ENCODE data around the gene KIAA2012.

KIAA2012 gene

DNA sequence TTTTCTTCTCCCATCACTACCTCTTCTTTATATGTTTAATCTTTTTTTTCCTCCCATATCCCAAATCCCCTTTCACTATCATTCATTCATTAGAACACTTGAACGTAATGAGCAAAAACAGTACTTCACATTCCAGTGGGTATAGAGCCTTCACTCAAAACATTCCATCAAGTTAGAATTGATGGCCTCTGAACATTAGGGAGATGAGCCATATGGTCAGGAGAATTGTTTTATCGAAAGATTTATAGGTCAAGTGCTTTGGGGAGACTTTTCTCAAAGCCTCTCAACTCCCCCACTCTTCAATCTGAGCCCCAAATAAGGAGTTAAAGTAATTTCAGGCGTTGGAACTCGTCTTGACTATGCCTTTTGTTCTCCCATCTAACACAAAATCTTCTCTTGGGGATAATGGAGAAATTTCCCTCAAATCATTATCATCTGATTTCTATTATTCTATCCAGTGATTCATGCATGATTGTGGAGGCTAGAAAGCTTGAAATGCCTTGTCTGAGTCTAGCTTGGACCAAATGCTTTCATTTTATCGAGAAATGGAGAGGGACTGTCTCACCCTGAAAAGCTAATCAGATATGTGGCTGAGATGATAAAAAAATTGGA lies 79.2 kb downstream of the KIAA2012 start:
- peak; percentile 38 for DNase-seq (ENCODE audit: low spot score)

DNA sequence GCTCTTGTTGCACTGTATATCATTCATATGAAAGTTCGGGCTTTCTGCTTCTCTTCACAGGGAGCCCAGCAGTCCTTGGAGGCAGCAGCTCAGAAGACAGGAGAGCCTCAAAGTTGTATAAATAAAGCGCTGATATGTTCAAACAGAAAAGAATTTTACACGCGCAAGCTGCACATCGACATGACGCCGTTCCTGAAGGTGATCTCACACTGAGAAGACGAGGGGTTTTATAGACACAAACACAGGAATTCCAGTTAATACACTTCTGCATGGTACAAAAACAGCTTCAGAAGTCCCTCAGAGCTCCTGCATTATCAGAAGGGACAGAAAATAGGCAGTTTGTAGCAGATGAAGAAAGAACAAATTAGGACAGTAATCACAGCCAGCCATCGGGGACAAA lies 81.6 kb downstream of the KIAA2012 start:
- DNase-seq (ENCODE audit: low spot score), result no peak

DNA sequence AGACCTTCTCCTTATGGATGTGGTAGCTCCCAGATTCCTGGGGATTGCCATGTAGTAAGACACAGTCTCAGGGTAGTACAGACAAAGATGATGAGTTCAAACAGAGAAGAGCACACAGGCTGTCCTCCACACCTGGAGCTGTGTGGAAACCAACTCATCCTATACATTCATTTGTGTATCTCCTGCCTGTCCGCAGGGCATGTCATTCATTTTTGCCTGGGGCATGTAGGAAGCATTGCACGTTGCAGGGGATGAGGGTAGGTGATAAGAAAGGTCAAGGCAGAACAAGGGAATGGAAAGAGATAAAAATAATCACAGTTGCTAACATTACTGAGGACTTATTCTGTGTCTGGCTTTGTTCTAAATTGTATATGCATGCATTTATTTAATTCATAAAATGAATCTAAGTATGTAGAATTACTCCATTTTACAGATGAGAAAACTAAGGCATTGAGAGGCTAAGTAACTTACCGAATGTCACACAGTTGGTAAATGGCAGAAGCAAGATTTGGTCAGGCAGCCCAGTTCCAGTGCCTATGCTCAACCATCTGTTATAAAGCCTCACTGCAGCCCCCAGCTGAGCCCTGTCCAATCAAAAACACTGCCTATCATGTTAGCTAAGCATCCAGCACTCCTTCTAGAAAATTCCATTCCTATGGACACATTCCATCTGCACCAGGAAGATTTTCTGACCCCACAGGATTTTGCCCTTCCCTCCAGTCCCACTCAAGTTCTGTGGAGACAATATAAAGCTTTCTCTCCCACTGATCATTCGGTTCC lies 84.3 kb downstream of the KIAA2012 start:
- DNase-seq (ENCODE audit: low spot score), result no peak

GRCh38 chr2:202158796-202159195 lies 85.7 kb downstream of the KIAA2012 start:
- no peak for DNase-seq (ENCODE audit: low spot score)

- DNase-seq (ENCODE audit: low spot score), result no peak
These were observed 88.2 kb downstream of the KIAA2012 start for GRCh38 chr2:202161151-202161835.

- no peak for DNase-seq (ENCODE audit: low spot score)
These were observed 91.4 kb downstream of the KIAA2012 start for GRCh38 chr2:202164411-202164810.

DNA sequence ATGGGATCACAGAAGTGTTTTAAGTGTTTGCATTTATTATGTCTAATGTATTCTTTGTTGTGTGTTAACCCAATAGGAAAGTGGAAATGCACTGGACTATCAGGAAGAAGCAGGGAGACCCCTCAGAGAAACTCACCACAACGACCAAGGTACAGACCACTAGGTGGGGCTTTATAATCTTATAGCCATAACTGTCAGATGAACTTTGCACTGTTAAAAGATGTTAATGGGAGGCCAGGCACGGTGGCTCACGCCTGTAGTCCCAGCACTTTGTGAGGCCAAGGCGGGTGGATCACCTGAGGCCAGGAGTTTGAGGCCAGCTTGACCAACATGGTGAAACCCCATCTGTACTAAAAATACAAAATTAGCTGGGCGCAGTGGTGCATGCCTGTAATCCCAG lies 92.2 kb downstream of the KIAA2012 start:
- DNase-seq (ENCODE audit: low spot score), result no peak

GRCh38 chr2:202165945-202166344 lies 92.9 kb downstream of the KIAA2012 start:
- DNase-seq (ENCODE audit: low spot score), result no peak

DNA sequence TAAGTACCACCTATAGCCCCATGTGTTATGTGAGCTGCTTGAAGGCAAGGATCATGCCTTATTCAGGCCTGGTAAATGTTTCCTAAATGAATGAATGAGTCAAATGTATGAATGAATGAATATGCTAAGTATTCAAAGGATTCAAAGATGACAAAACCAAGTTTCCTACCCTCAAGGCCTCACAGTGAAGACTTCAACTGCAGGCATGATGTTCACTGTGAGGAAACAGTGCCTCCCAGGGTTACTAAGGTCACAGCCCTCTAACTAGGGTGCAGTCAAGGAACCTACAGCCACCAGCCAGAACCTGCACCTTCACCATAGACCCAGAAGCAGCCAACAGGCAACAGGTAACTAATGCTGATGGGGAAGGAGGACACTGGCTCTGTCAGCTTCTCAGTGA lies 96.1 kb downstream of the KIAA2012 start:
- no peak for DNase-seq (ENCODE audit: low spot score)

DNA sequence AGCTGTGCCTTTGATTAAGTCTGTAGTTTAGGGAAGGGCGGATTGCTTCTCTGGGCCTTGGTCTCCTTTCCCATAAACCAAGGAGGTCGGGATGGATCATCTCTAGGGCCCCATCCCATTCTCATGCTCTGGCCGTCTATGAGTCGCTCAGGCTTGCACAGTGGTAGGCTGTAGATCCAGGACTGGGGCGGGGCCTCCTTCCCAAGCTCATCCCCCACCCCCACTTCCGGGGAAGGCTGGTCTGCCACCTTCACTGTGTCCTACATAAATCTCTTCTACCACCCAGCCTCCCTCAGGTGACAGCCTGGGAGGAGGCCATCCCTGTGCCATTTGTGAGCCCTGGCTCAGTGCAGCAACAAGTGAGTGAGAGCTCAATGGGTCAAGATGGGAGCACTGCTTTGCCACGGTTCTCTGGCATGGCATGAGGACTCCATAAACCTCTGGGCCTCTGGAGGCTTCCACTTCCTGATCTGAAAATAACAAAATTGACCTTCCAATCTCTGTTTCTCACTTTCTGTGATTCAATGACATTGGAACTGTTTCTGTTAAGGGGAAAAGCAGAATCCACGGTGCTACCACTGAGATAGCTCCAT lies 96.9 kb downstream of the KIAA2012 start:
- DNase-seq (ENCODE audit: low spot score), result no peak

DNA sequence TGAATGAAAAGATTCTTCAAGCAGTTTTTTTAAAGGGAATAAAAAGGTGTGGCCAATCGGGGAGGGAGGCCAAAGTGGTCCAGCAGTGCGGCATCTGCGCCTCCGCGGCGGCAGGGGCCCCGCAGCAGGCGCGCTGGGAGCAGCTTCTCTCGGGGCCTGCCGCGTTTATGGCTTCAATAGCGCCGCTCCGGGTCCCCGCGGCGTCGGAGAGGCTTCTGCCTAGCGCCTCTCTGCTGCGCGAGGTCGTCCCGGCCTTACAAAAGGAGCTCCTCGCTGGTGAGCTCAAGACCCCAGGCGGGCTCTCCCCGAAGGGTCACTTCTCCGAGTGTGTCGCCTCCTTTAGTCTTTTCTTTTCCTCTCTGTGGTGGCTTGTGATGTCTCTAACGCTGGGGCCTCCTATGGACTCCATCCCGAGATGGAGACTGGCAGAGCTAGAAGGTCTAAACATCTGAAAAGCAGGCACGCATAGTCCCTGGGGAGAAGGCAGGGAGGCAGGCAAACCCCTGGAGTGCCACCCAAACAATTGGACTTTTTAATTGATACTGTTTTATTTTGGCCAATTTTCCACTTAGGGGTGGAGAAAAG lies 98.3 kb downstream of the KIAA2012 start:
- peak; percentile 65 for DNase-seq (ENCODE audit: low spot score)

DNA sequence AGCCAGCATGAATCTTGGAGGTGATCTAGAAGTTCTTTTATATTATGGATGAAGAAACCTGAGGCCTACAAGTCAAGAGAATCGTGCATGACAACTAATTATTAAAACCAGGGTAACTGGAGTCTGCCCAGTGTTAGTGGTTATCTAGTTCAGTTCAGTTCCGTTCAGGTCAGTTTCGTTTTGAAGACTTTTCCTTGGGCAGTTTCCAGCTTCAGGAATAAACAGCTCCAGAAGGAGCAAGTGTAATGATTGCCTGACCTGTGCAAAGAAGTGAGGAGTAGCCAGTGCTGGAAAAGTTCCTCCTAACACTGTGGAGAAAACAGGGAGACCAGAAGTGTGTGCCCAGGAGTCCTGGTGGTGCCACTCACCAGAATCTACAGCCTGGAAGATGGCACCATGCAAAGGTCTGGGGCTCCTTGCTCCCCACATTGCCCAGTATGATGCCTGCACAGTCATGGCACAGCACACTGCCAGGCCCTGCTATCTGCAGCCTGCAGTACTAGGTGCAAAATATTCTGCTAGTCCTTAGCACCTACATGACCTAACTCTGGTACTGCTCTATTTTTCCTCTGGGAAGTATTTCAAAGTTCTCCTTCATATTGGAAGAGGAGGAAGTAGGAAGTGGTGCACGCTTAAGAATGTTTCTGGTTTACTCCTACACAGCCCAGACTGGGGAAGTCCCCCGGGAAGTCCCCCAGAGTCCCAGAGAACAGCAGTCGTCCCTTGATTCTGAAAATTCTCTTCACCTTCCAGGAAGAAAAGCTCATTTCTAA lies 99.6 kb downstream of the KIAA2012 start:
- DNase-seq (ENCODE audit: low spot score), result no peak

- peak; percentile 69 for DNase-seq (ENCODE audit: low spot score)
These were observed 105.4 kb downstream of the KIAA2012 start for GRCh38 chr2:202178346-202178958.

- DNase-seq (ENCODE audit: low spot score), result no peak
These were observed 111.5 kb downstream of the KIAA2012 start for GRCh38 chr2:202184557-202184956.

DNA sequence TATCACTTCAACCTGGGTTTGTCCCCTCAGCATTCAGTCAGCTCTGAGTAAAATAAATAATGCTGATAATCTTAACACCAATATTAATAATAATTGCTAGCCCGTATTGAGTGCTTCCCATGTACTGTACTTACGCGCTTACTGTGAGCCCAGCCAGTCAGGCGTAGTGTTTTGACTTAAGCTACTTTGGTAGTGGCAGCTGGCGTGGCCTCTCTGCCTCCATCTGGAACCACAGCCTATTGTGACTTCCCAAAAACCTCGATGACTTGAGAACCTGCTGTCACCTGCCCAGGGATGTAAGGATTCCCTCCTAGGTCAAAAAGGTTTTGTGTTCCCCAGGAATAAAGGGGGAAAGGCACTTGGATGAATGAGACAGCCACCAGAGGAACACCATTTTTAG lies 112.1 kb downstream of the KIAA2012 start:
- DNase-seq (ENCODE audit: low spot score), result no peak

- DNase-seq (ENCODE audit: low spot score), result no peak
These were observed 113.7 kb downstream of the KIAA2012 start for GRCh38 chr2:202186641-202187202.

GRCh38 chr2:202187570-202187969 lies 114.5 kb downstream of the KIAA2012 start:
- no peak for DNase-seq (ENCODE audit: low spot score)

GRCh38 chr2:202193305-202193704 lies 120.2 kb downstream of the KIAA2012 start:
- no peak for DNase-seq (ENCODE audit: low spot score)

DNA sequence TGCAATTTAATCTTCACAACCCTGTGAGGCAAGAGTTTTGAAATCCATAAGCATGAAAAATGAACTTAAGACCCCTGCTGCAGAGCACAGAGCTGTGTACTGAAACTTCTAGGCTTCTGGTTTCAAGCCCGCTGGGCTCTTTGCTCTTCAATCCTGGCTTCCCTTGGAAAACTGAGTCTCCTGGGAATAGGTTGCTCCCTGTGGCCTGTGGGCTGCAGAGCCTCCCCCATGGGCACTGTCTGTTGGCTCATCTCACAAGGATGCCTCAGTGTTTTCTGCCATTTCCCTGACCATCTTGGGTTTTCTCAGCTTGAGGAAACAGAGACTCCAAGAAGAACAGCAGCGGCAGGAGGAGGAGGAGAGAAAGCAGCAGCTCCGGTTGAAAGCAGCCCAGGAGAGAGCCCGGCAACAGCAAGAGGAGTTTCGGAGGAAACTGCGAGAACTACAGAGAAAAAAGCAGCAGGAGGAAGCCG lies 120.9 kb downstream of the KIAA2012 start:
- DNase-seq (ENCODE audit: low spot score), result no peak

DNA sequence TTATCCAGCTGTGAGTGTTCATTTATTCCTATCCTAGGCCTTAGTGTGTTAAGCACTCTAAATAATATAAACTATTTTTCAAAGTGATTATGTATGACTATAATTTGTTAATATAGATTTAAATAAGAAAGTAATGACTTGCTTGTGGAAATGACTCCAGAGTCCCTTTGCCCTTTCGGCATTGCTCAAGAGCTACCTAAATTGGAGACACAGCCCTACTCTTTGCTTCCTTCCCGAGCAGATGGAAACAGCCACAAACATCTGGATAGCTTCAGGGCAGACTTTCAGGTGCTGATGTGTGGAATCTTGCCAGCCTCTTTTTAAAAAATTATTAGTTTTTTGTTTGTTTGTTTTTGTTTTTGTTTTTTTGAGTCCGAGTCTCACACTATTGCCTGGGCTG lies 121.4 kb downstream of the KIAA2012 start:
- no peak for DNase-seq (ENCODE audit: low spot score)

- no peak for DNase-seq (ENCODE audit: low spot score)
These were observed 123.7 kb downstream of the KIAA2012 start for GRCh38 chr2:202196727-202197126.
